22Rv1 (cell line): ENCODE measurements around the gene GNPNAT1.

ENCODE experiments used
- CTCF ChIP-seq: fragments of 450-650 bp; IDR thresholded peaks from 2 replicates; pipeline ENCODE4 v1.5.1; 2017; ENCODE audit warnings: mild to moderate bottlenecking
- ZFX ChIP-seq: fragments of 450-650 bp; IDR thresholded peaks from 2 replicates; pipeline ENCODE4 v1.6.1; 2017; ENCODE audit warnings: antibody characterized with exemption, borderline replicate concordance

- TF ChIP-seq CTCF (no peak), ZFX (no peak)
Observed at GRCh38 chr14:52840877-52841276, 49.5 kb upstream of the GNPNAT1 start.
